GM21381 (cell line): ENCODE data around the gene SCGB1C2.
"Not testable (repeated sequence)": the region's sequence is repeated elsewhere in the genome, so short reads cannot be mapped to it uniquely, and the experiment has no call there.

Experiments used
- ATAC-seq: cut with Tn5 transposase; IDR thresholded peaks from one replicate; pipeline ENCODE4 v1.9.1; 2021; ENCODE audit warnings: mild to moderate bottlenecking, moderate library complexity; ENCODE audit not compliant: unreplicated experiment

Gene SCGB1C2

GRCh38 chr17:137166-137807 is at the start of gene SCGB1C2:
Gene SCGB1C2 (plus strand): TSS chr17:137569. CDS start chr17:137591, 22 bp downstream.
- not testable (repeated sequence) for ATAC-seq

GRCh38 chr17:113111-113510 is 24.3 kb upstream of the SCGB1C2 start:
- not testable (repeated sequence) for ATAC-seq

DNA sequence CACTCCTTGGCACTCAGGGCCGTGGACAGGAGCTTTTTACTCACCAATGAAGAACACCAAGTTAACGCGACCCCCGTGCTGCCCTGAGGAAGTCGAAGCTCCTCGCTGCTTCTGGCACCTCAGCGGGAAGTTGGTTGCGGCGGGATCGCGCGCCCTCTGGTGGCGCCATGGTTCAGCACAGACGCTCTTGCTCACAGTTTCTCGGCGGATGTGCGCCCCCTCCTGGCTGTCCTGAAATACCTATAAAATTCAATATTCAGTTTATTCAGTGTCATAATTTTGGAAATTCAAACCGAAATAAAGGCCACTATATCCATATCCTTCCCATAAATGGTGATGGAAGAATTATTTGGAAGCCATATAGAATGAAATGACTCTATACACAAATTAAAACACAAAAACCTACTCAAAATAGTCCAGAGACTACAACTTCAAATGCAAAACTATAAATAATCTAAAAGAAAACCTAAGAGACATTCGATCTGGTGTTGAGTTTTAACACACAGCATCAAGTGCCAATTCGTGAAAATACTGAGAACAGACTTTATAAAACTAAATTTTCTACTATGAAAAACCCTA is 18.9 kb upstream of the SCGB1C2 start:
- not testable (repeated sequence) for ATAC-seq

DNA sequence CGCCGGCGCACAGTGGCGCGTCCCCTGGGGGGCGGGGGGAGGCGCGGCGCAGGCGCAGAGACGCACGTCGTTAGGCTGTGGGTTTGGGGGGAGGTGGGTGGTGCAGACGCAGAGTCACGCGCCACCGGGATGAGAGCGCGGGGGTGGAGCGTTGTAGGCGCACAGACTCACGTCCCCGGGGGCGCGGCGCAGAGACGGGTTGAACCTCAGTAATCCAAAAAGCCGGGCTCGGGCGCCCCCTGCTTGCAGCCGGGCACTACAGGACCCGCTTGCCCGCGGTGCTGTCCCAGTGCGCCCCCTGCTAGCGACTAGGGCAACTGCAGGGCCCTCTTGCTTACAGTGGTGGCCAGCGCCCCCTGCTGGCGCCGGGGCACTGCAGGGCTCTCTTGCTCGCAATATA is 3.4 kb upstream of the SCGB1C2 start:
- not testable (repeated sequence) for ATAC-seq

DNA sequence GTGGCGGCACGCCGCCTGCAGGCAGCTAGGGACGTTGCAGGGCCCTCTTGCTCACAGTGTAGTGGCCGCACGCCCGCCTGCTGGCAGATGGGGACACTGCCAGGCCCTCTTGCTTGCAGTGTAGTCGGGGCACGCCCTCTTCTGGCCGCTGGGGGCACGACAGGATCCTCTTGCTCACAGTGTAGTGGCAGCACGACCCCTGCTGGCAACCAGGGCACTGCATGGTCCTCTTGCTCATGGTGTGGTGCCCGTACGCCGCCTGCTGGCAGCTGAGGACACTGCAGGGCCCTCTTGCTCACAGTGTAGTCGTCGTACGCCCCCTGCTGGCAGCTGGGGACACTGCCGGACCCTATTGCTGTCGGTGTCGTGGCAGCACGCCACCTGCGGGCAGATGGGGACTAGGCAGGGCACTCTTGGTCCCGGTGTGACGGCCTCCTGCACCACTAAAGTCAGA is 3.0 kb upstream of the SCGB1C2 start:
- ATAC-seq = peak; percentile 80

GRCh38 chr17:135022-135421 is 2.3 kb upstream of the SCGB1C2 start:
- not testable (repeated sequence) for ATAC-seq

- ATAC-seq = not testable (repeated sequence)
Measured at GRCh38 chr17:135895-136294, 1.5 kb upstream of the SCGB1C2 start.

DNA sequence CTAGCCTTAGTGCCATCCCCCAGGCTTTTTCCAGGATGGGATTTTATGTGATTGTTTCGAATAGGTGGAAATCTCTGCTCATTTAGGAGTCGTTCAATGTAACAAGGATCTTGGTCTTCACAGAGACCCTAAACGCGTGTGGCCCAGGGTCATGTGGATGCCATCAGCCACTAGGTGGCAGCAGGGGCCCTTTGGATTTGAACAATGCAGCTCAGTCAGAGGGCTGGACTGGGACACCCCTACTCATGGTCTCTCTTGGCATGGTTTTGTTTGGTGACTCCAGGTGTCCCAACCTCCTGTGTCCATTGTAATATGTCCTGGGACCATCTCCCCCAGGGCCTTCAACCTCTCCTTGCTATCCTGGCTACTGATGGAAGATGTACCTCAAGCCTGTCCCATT is 838 bp upstream of the SCGB1C2 start:
- not testable (repeated sequence) for ATAC-seq

DNA sequence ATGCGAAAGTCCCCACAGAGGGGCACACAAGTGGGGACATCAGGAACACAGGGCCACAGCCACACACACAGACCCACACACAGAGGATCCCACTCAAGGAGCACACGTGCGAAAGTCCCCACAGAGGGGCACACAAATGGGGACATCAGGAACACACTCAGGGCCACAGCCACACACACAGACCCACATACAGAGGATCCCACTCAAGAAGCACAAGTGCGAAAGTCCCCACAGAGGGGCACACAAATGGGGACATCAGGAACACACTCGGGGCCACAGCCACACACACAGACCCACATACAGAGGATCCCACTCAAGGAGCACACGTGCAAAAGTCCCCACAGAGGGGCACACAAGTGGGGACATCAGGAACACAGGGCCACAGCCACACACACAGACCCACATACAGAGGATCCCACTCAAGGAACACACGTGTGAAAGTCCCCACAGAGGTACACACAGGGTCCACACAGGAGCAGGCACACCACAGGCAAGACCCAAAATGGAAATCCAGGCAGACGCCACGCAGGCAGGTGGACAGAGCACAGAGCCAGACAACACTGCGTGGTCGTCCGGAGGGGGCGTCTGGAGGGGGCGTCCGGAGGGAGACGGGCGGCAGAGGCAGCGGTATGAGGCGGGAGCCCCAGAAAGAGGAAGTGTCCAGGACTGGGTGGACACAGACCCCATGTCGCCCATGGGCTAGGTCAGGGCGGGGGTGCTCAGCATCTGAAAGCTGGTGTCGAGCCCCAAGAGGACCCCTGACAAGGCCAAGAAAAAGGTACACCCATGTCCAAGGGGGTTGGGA is 2.2 kb downstream of the SCGB1C2 start:
- not testable (repeated sequence) for ATAC-seq

GRCh38 chr17:142102-142661 is 4.8 kb downstream of the SCGB1C2 start:
- no peak for ATAC-seq

DNA sequence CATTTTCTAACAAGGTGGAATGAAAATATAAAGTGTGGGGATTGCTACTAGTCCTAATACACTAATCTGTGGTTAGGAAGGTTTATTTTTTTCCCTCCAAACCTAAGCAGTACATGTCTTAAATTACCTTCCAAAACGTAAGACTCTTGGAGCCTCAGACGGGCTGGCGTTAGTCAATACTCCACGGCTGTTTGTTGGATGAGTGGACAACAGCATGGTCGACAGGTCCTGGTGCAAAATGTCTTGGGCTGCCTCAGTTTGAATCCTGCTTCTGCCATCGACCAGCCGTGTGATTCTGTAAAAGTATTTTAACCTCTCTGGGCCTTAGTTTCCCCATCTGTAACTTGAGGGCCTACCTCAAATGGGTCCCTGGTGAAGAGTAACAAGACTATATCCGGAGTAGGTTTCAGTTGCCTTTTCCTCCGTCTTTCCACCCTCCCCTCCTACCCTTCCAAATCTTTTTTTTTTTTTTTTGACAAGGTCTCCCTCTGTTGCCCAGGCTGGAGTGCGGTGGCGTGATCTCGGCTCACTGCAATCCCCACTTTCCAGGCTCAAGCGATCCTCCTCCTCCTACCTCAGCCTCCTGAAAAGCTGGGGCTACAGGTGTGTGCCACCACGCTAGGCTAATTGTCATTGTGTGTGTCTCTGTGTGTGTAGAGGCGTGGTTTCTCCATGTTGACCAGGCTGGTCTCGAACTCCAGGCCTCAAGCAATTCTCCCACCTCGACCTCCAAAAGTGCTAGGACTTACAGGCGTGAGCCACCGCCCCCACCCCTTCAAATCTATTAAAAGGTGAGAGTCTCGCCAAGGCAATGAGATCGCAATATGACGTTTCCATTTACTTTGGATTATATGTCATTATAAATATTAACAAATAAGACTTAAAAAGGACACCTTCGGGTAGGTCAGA is 5.8 kb downstream of the SCGB1C2 start:
- ATAC-seq = no peak

DNA sequence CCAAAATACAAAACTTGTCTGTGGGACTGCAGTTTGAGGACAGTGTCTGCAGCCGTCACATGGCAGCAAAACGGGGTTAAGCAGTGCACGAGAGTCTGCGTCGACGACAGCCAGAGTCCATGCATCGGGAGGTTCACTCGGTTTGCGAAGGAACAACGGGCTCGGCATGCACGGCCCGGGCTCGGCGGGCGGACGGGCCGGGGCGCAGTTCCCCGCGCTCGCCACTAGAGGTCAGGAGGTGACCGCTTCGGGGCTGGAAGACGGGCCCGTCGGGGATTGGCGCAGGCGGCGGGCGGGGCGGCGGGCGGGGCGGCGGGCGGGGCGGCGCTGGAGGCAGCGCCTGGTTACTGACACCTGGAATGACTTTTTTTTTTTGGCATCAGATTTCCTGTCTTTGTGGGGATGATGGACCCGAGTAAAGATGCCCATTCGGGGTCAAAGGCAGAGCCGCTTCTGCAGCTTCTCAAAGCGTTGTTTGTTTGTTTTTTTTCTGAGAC is 6.5 kb downstream of the SCGB1C2 start:
- ATAC-seq = no peak

GRCh38 chr17:144936-145670 is 7.7 kb downstream of the SCGB1C2 start:
- ATAC-seq = no peak

DNA sequence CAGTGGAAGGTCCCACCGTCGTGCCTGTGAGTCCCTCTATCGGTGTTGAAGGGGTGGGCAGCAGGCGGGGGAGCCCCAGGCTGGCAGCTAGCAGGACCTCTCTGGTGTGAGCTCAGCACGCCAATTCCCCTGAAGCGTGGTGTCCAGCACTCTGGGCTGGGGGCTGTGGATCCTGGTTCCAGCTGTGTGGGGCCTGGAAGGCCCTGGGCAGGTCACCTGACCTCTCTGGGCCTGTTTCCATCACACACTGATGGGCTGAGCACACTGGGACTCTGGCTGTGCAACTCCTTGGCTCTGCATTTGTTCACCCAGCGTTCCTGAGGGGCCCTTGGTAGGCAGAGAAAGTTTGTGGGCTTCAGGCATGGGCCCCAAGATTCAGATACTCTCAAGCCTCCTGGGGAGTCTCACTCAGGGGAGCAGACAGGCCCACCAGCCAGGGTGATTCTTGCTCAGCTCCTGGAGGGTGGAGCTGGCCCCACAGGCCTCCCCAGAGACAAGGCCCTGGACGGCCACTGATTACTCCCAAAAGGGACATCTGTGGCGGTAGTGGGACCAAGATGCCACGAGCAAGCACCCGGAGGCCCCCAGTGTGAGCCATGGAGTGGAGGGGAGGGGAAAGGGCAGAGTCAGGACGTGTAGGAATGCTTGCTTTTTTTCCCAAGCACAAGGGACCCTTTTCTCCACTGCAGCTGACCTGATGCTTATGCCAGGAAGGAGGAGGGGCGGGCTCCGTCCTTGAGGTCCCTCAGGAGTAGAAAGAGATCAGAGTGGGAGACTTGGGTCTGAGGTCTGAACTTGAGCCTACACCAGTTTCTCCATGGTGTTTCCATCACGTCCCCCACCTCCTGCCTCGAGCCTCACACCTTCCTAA is 8.5 kb downstream of the SCGB1C2 start:
- ATAC-seq = no peak

GRCh38 chr17:146546-146945 is 9.2 kb downstream of the SCGB1C2 start:
- no peak for ATAC-seq

DNA sequence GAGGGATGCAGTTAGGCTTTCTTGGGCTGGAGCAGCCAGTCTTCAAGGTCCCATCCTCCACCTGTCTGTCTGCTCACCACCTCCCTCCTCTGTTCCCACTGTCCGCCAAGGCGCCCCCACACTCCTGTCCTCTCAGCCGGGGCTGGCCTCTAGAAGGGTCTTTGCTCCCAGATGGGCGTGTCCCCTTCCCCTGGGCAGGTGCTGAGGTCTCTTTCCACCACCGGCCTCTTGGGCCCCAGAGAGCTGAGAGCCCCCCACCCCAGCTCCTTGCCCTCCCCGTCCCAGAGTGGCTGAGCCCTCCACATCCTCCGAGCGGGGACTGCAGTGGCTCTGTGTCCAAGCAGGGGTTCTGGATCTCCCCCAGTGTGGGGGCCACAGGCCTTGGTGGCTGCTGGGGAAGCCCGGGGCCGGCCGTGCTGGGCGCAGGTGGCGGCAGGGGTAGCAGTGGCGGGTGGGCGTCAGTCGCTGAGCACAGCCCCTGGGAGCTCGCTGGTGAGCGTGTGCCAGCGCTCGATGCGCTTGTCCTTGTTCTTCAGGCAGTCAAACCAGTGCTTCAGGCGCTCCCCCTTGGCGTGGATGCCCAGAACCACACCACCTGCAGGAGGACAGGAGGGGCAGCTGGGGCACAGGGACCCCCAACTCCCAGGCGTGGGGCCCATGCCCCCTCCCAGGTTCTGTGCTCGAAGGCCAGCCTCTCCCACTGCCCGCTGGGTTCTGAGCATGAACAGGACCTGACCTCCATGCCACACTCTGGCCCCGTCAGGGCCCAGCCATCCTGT is 9.8 kb downstream of the SCGB1C2 start:
- no peak for ATAC-seq

DNA sequence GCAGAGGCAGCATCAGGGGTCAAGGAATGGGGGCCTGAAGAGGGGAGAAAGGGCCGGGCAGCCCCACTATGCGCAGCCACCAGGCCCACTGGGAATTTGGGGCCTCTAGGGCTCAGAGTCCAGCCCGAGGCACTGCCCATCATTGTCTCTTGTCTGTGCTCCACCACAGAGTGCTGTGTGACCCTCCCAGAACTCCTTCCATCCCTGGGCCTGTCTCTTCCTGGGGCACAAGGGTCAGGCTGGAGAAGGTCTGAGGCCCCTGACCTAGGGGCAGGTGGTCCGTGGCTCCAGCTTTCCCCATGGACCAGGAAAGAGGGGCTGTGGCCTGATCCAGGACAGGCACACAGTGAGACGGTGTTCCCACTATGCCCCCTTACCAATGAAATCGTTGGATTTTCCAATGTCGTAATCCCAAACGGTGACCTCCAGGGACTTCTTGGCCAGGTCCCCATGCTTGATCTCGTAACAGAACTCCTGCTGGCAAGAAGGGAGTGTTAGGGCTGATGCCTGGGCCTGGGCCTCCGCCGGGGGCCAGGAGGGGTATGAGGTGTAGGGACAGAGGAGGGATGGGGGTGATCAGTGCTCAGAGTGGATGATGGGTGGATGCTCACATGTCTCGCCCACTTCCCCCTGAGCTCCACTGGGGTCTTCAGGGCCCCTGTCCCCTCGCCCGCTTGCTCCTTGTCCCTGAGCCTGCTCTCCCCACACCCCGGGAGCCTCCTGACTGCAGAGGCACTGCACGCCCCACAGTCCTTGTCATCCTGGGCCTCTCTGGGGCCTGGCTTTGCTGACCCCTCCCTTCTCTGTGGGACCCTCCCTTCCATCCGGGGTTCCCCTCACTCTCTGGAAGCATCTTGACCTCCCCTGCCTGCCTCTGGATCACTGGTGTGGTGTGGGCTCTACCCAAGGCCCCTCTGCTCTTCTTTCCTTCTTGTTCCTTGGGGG is 10.7 kb downstream of the SCGB1C2 start:
- ATAC-seq = no peak
